Hepatic stellate cell (primary cell): ENCODE data around the gene DCAF11.
"Not testable (repeated sequence)": the region's sequence is repeated elsewhere in the genome, so short reads cannot be mapped to it uniquely, and the experiment has no call there.

Experiments used
- DNase-seq: peaks from one replicate; pipeline ENCODE4 v3.0.0; 2011; ENCODE audit warnings: low spot score

DCAF11 gene

GRCh38 chr14:24096545-24097181 is 17.9 kb upstream of the DCAF11 start:
- no peak for DNase-seq

DNA sequence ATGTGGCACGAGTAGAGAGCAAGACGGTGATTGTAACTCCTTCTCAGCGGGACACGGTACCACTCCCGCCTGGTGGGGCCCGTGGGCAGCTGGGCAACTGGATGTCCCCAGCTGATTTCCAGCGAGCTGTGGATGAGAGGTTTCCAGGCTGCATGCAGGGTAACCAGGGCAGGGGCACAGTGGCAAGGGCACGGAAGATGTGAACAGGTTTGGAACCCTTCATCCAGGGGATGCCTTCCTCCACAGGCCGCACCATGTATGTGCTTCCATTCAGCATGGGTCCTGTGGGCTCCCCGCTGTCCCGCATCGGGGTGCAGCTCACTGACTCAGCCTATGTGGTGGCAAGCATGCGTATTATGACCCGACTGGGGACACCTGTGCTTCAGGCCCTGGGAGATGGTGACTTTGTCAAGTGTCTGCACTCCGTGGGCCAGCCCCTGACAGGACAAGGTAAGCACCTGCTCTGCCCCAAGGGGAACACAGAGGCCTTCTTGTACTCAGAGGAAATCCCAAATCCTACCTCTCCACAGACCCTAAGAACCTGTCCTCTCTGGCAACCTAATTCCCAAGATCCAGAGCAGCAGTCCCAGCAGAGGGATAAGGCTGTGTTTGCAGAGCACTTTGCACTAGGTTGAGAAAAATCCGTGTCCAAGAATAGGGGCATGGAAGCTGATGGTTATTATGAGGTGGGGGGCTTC is 16.2 kb upstream of the DCAF11 start:
- DNase-seq: no peak

DNA sequence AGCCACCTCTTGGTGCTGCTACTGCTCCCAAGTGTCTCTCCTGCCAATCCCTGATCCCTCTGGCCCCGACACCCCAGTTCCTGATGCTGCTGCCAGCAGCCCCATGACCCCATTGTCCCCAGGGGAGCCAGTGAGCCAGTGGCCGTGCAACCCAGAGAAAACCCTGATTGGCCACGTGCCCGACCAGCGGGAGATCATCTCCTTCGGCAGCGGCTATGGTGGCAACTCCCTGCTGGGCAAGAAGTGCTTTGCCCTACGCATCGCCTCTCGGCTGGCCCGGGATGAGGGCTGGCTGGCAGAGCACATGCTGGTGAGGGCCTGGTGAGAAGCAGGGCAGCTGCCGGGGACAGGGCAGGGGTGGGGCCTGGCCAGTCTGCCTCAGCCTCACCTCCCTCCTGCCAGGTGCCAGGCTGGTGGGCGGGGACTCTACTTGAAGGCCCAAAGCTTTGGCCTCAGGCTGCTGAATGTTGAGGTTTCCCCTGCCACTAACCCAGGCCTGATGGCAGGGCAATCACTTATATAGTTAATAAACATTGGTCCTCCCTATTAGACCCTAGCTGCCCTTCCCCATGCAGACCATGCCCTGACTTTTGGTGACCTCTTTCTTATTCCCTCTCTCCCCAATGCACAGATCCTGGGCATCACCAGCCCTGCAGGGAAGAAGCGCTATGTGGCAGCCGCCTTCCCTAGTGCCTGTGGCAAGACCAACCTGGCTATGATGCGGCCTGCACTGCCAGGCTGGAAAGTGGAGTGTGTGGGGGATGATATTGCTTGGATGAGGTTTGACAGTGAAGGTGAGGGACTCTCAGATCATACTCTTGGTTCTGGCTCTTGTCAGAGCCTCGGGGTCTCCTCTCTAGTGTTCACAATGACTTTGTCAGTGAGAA is 15.4 kb upstream of the DCAF11 start:
- DNase-seq: no peak

DNA sequence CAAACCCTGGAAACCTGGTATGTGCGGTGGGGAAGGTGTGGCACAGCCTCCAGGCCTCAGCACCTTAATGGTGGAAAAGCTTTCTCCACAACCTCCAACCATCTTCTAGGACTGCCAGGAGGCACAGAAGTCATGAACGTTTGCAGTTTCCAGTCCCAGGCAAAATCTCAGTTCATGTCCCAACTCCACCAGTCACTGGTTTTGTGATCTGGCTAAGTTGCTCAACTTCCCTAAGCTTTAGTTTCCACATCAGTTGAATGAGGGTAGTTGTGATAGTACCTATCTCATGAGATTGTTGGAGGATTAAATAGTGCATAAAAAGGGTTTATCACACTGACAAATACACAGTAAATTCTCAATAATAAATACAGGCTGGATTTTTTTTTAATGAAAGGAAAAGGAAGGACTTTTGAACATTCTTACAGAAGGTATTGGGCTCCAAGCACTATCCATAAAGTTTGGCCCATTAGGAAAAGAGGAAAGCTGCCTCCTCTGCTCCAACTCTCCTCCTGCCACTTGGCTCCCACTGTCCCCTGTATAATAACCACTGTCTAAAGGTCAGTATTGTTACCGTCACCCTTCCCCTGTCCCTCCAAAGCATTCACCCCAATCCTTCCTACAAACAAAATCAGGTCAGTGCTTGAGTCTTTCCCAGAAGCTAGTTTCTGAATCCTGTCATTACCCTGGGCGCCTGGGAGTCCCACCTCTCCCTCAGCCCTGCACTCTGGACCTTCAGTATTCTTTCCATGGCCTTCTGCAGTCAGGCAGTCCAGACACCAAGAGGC is 14.2 kb upstream of the DCAF11 start:
- DNase-seq: no peak

- no peak for DNase-seq
Measured at GRCh38 chr14:24100982-24101494, 13.5 kb upstream of the DCAF11 start.

- DNase-seq: no peak
Measured at GRCh38 chr14:24102357-24103048, 12.1 kb upstream of the DCAF11 start.

GRCh38 chr14:24103451-24103850 is 11.1 kb upstream of the DCAF11 start:
- DNase-seq: no peak

GRCh38 chr14:24105609-24106239 is 8.9 kb upstream of the DCAF11 start:
- DNase-seq: not testable (repeated sequence)

DNA sequence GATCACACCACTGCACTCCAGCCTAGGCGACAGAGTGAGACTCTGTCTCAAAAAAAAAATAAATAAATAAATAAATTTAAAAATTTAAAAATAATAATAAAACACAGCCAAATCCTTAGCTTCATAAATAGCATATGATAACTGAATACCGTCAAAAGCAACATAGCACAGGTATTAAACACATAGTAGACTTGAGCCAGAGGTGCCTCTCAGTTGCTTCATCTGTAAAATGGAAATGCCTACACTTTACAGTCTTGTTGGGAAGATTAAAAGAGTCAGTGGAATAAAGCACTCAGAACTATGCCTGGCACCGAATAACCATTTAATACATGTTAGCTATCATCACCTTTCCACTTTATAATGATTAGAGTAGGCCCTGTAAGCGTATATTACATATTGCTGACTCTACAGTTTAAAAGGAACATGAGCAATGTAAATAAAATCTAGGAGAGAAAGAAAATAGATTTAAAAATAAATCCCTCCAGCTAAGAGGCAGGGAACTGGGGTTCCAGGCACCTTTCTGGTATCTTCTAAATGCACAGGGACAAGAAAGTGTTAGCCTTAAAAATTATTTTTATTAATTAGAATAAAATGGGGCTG is 7.8 kb upstream of the DCAF11 start:
- no peak for DNase-seq

GRCh38 chr14:24108336-24108874 is 6.2 kb upstream of the DCAF11 start:
- no peak for DNase-seq

GRCh38 chr14:24110060-24110459 is 4.5 kb upstream of the DCAF11 start:
- no peak for DNase-seq

DNA sequence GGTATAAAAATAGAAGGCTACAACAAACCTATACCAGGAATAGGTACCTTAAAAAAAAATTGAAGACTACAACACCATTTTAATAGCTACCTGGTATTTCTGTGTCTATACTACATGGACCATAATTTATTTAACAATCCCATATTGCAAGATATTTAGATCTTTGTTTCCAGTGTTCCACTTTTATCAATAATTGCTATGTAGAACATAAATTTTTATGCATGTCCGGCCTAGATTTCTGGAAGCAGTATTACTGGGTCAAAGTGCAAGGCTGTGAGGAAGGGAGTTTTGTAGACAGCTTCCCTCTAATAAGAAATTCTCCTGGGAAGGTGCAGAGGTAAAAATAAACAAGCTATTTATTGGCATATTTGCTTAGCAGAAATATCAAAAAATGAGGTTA is 4.1 kb upstream of the DCAF11 start:
- DNase-seq: no peak

- no peak for DNase-seq
Measured at GRCh38 chr14:24113379-24113800, 1.2 kb upstream of the DCAF11 start.

GRCh38 chr14:24113801-24114531 is 611 bp upstream of the DCAF11 start:
- peak; percentile 81 for DNase-seq

- DNase-seq: no peak
Measured at GRCh38 chr14:24115422-24116127, 998 bp downstream of the DCAF11 start.

- no peak for DNase-seq
Measured at GRCh38 chr14:24116128-24116814, 1.7 kb downstream of the DCAF11 start.

GRCh38 chr14:24117179-24117578 is 2.6 kb downstream of the DCAF11 start:
- no peak for DNase-seq

DNA sequence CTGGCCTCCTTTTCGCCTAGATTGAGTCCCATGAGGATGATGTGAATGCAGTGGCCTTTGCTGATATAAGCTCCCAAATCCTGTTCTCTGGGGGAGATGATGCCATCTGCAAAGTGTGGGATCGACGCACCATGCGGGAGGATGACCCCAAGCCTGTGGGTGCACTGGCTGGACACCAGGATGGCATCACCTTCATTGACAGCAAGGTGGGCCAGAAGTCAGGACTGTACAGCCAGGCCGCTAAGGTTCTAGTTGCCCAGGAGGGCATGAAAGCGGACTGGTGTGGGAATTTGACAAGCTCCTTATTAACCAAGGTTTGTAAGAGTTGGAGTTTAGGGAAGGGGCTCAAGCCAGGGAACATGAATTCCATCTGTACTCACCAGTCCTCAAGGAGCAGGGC is 5.1 kb downstream of the DCAF11 start:
- no peak for DNase-seq
